C1 segment of cervical spinal cord (tissue), 14 donors: ENCODE measurements around the gene MUC12.

Source experiments
- DNase-seq, 14 donors: peaks; one replicate each; lab custom pipeline; 2025; lab: John Stamatoyannopoulos, UW

MUC12 gene

GRCh38 chr7:101066141-101066832 is 96.9 kb downstream of the MUC12 start:
- DNase-seq = no peak

GRCh38 chr7:101066833-101067177 is 97.4 kb downstream of the MUC12 start:
- DNase-seq = no peak

GRCh38 chr7:101068401-101068800 is 99.0 kb downstream of the MUC12 start:
- DNase-seq = no peak
